ENCODE measurements around the gene SHC2. TPM values are rescaled to one million over a fixed set of nuclear protein-coding genes. Genes with fewer than 3 reads are reported as not detected.

SHC2 gene
- total RNA-seq, 1 experiment from 2014 or later: 2.4 TPM

- no peak overlapping the region for H3K4me3 Mint-ChIP-seq (ENCODE audit: unreplicated experiment)
- no peaks in the 10 kb centered on the region for H3K27me3 Mint-ChIP-seq (ENCODE audit: insufficient read depth, unreplicated experiment)
- peaks cover 16% of the 10 kb centered on the region for H3K9me3 Mint-ChIP-seq (ENCODE audit: unreplicated experiment)
- no peaks in the 10 kb centered on the region for H3K36me3 ChIP-seq (ENCODE audit: control insufficient read depth, insufficient read depth, low read length)
- no peaks in the 10 kb centered on the region for H3K9me3 ChIP-seq
- no peak overlapping the region for H3K27ac Mint-ChIP-seq (ENCODE audit: unreplicated experiment)
- intact Hi-C loops (cut with micrococcal nuclease; ENCODE audit: unreplicated experiment): no loop called here
- ChIA-PET CTCF (no interaction called here), POLR2A (no interaction called here)
- BruUV-seq (replicated peaks): no TSS peak
- H3K27me3 ChIP-seq (replicated peaks; ENCODE audit: control insufficient read depth, insufficient read depth, low read length): no peaks in the 10 kb centered on the region
- no peak for DNase-seq
- TF ChIP-seq, protein P1, sequence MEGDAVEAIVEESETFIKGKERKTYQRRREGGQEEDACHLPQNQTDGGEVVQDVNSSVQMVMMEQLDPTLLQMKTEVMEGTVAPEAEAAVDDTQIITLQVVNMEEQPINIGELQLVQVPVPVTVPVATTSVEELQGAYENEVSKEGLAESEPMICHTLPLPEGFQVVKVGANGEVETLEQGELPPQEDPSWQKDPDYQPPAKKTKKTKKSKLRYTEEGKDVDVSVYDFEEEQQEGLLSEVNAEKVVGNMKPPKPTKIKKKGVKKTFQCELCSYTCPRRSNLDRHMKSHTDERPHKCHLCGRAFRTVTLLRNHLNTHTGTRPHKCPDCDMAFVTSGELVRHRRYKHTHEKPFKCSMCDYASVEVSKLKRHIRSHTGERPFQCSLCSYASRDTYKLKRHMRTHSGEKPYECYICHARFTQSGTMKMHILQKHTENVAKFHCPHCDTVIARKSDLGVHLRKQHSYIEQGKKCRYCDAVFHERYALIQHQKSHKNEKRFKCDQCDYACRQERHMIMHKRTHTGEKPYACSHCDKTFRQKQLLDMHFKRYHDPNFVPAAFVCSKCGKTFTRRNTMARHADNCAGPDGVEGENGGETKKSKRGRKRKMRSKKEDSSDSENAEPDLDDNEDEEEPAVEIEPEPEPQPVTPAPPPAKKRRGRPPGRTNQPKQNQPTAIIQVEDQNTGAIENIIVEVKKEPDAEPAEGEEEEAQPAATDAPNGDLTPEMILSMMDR (IDR thresholded peaks at IDR 0.05; ENCODE audit: insufficient read depth in 1 of 2, low read depth in 1 of 2, low read length in 1 of 2, severe bottlenecking in 1 of 2, unreplicated experiment in 1 of 2): no peak
- no peaks in the 10 kb centered on the region for H3K4me1 ChIP-seq
- no peak overlapping the region for H3K4me3 ChIP-seq (ENCODE audit: low read depth, low read length)
- no peaks in the 10 kb centered on the region for H3K36me3 Mint-ChIP-seq (ENCODE audit: insufficient read depth, unreplicated experiment)
- H3K4me1 Mint-ChIP-seq (ENCODE audit: low read depth, unreplicated experiment): no peaks in the 10 kb centered on the region
Measured at GRCh38 chr19:463483-464207, 2.8 kb upstream of the SHC2 start.

- Mint-ChIP-seq H3K27me3 (ENCODE audit: insufficient read depth, unreplicated experiment) (no peaks in the 10 kb centered on the region), H3K36me3 (ENCODE audit: insufficient read depth, unreplicated experiment) (no peaks in the 10 kb centered on the region), H3K9me3 (ENCODE audit: unreplicated experiment) (peaks cover 16% of the 10 kb centered on the region), H3K4me1 (ENCODE audit: low read depth, unreplicated experiment) (no peaks in the 10 kb centered on the region), H3K27ac (ENCODE audit: unreplicated experiment) (peak overlapping the region; percentile 32), H3K4me3 (ENCODE audit: unreplicated experiment) (peak overlapping the region; percentile 75)
- POLR2A ChIA-PET: no interaction called here
- CTCF ChIA-PET: no interaction called here
- no TSS peak for BruUV-seq (replicated peaks)
- Histone ChIP-seq H3K36me3 (ENCODE audit: control insufficient read depth, insufficient read depth, low read length) (no peaks in the 10 kb centered on the region), H3K27me3 (replicated peaks; ENCODE audit: control insufficient read depth, insufficient read depth, low read length) (no peaks in the 10 kb centered on the region), H3K4me3 (ENCODE audit: low read depth, low read length) (peak overlapping the region; percentile 31), H3K4me1 (no peaks in the 10 kb centered on the region), H3K9me3 (no peaks in the 10 kb centered on the region)
- TF ChIP-seq, protein P1 (IDR thresholded peaks at IDR 0.05; ENCODE audit: insufficient read depth in 1 of 2, low read depth in 1 of 2, low read length in 1 of 2, severe bottlenecking in 1 of 2, unreplicated experiment in 1 of 2): no peak
- peak in 1 of 2 experiments; percentile 35 for DNase-seq
- intact Hi-C loops (cut with micrococcal nuclease; ENCODE audit: unreplicated experiment): no loop called here
Measured at GRCh38 chr19:461721-462551, 1.1 kb upstream of the SHC2 start.

- TF ChIP-seq, protein P1 (IDR thresholded peaks at IDR 0.05; ENCODE audit: insufficient read depth in 1 of 2, low read depth in 1 of 2, low read length in 1 of 2, severe bottlenecking in 1 of 2, unreplicated experiment in 1 of 2): no peak
- Mint-ChIP-seq H3K27me3 (ENCODE audit: insufficient read depth, unreplicated experiment) (no peaks in the 10 kb centered on the region), H3K9me3 (ENCODE audit: unreplicated experiment) (no peaks in the 10 kb centered on the region), H3K27ac (ENCODE audit: unreplicated experiment) (no peak overlapping the region), H3K4me1 (ENCODE audit: low read depth, unreplicated experiment) (no peaks in the 10 kb centered on the region), H3K36me3 (ENCODE audit: insufficient read depth, unreplicated experiment) (no peaks in the 10 kb centered on the region), H3K4me3 (ENCODE audit: unreplicated experiment) (peak overlapping the region; percentile 75)
- no peaks in the 10 kb centered on the region for H3K9me3 ChIP-seq
- H3K4me3 ChIP-seq (ENCODE audit: low read depth, low read length): peak overlapping the region; percentile 70
- no peaks in the 10 kb centered on the region for H3K36me3 ChIP-seq (ENCODE audit: control insufficient read depth, insufficient read depth, low read length)
- ChIA-PET CTCF (interaction anchor here (0.7 kb wide), 1 partner anchor 46 kb away, joined by 5 read pairs; no protein-coding TSS in a partner anchor), POLR2A (no interaction called here)
- BruUV-seq (replicated peaks): no TSS peak
- peak; percentile 57 to 63 for DNase-seq
- no peaks in the 10 kb centered on the region for H3K27me3 ChIP-seq (replicated peaks; ENCODE audit: control insufficient read depth, insufficient read depth, low read length)
- H3K4me1 ChIP-seq: no peaks in the 10 kb centered on the region
- intact Hi-C loops (cut with micrococcal nuclease; ENCODE audit: unreplicated experiment): no loop called here
Measured at GRCh38 chr19:459724-460511, 915 bp downstream of the SHC2 start.
